Karpas-422 (cell line): Measurements from ENCODE around the gene AMIGO3. TPM values are rescaled to one million over a fixed set of nuclear protein-coding genes. Genes with fewer than 3 reads are reported as not detected.
A peak's percentile ranks its signal among the peaks of the same experiment; 100 is the strongest.

Experiments
- DNase-seq: peaks from one replicate; pipeline ENCODE4 v3.0.0-alpha.2; 2015
- H2AFZ ChIP-seq: fragments of 200-600 bp; sonication (generic); 2 replicates; pipeline ENCODE4 v1.6.1; 2014; ENCODE audit warnings: antibody characterized with exemption, low read length, mixed read lengths
- H3K27ac ChIP-seq: fragments of 200-600 bp; sonication (generic); 2 replicates; pipeline ENCODE4 v1.5.1; 2014; ENCODE audit warnings: mild to moderate bottlenecking, low read length, moderate library complexity
- H3K27me3 ChIP-seq: fragments of 200-600 bp; sonication (generic); 2 replicates; pipeline ENCODE4 v1.6.1; 2014; ENCODE audit warnings: low read length, mixed read lengths
- H3K36me3 ChIP-seq: fragments of 200-600 bp; sonication (generic); 2 replicates; pipeline ENCODE4 v1.6.1; 2014; ENCODE audit warnings: low read length, mixed read lengths; ENCODE audit not compliant: insufficient read depth
- H3K4me1 ChIP-seq: fragments of 200-600 bp; sonication (generic); 2 replicates; pipeline ENCODE4 v1.6.1; 2014; ENCODE audit warnings: mild to moderate bottlenecking, low read length, mixed read lengths
- H3K4me2 ChIP-seq: fragments of 200-600 bp; sonication (generic); 2 replicates; pipeline ENCODE4 v1.6.1; 2014; ENCODE audit warnings: low read length, low read depth, mild to moderate bottlenecking; ENCODE audit not compliant: poor library complexity, severe bottlenecking
- H3K4me3 ChIP-seq: fragments of 200-600 bp; sonication (generic); 2 replicates; pipeline ENCODE4 v1.5.1; 2014; ENCODE audit warnings: mild to moderate bottlenecking, antibody characterized with exemption, low read length, mixed read lengths
- H3K79me2 ChIP-seq: fragments of 200-600 bp; sonication (generic); 2 replicates; pipeline ENCODE4 v1.6.1; 2014; ENCODE audit warnings: mild to moderate bottlenecking, low read length, mixed read lengths
- H3K9ac ChIP-seq: fragments of 200-600 bp; sonication (generic); 2 replicates; pipeline ENCODE4 v1.6.0; 2014; ENCODE audit warnings: low read length
- H3K9me2 ChIP-seq: fragments of 200-600 bp; sonication (generic), shearing (Covaris generic); replicated peaks from 2 replicates; pipeline ENCODE4 v1.6.0; 2014; ENCODE audit warnings: mild to moderate bottlenecking, low read length, moderate library complexity; ENCODE audit not compliant: insufficient read depth
- H3K9me3 ChIP-seq: fragments of 300-700, 200-600 bp; sonication (generic); 2 replicates; pipeline ENCODE4 v1.6.1; 2014; ENCODE audit warnings: low read length, mixed read lengths
- H4K20me1 ChIP-seq: fragments of 200-600 bp; sonication (generic); 2 replicates; pipeline ENCODE4 v1.6.1; 2014; ENCODE audit warnings: mild to moderate bottlenecking, antibody characterized with exemption, low read length, low read depth; ENCODE audit not compliant: insufficient read depth
- total RNA-seq: library from RNA; depleted of rRNA; stranded (reverse); fragments of >200 nt; shearing (Covaris generic); gene quantifications from 2 replicates; pipeline ENCODE4 v1.2.3, GENCODE V29; 2014; ENCODE audit warnings: low replicate concordance; rRNA removed

AMIGO3 gene
- 3.8 TPM in 1 of 2 replicates, not detected in the other for total RNA-seq

DNA sequence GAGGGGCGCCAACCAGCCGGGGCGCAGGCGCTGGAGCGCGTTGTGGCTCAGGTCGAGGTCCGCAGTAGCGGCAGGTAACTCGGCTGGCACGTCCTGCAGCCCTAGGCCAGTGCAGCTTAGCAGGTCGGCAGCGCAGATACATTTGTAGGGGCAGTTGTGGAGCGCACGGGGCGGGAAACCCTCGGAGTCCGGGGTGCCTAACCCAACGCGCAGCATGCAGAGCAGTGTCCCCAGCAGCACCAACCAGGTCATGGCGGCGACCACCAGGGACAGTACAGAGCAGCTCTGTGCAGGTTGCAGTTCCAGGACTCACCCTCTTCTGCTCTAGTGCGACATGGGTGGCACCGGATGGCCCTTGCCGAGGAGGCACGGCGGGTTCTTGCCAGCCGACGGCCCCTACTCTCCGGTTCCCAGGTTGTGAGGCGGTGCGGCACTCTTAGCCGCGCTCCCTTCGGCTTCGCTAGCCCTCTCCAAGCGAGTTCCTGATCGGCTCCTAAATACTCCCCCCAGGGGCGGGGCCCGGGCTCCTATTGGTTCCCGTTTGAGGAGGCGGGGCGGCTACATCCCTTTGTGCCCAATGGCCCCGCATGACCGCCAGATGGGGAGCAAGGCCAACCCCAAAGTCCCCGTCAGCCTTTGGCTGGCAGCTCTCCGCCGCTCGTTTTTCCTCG is at the start of gene AMIGO3:
AMIGO3 (minus strand) TSS at position 471 of the 671 bp plus-strand sequence; CDS start at position 252, 219 bp downstream.
- H3K4me2 ChIP-seq, result peak within 1 kb of the TSS; percentile 63
- H3K27ac ChIP-seq, result no peak within 1 kb of the TSS
- peaks cover 12% of the 10 kb centered on the region for H3K79me2 ChIP-seq
- peak within 1 kb of the TSS; percentile 30; the same call in 1 of the 2 replicates for H3K4me3 ChIP-seq
- H3K36me3 ChIP-seq, result peaks cover 15% of the 10 kb centered on the region; the same call in 1 of the 2 replicates
- H3K4me1 ChIP-seq, result peaks cover 22% of the 10 kb centered on the region
- H3K27me3 ChIP-seq, result no peaks in the 10 kb centered on the region
- peaks cover 5% of the 10 kb centered on the region; the same call in 1 of the 2 replicates for H4K20me1 ChIP-seq
- no peak within 1 kb of the TSS for H2AFZ ChIP-seq
- peak; percentile 97 for DNase-seq
- H3K9me3 ChIP-seq, result no peaks in the 10 kb centered on the region
- peak within 1 kb of the TSS; percentile 41 for H3K9ac ChIP-seq
- H3K9me2 ChIP-seq, result no peaks in the 10 kb centered on the region

DNA sequence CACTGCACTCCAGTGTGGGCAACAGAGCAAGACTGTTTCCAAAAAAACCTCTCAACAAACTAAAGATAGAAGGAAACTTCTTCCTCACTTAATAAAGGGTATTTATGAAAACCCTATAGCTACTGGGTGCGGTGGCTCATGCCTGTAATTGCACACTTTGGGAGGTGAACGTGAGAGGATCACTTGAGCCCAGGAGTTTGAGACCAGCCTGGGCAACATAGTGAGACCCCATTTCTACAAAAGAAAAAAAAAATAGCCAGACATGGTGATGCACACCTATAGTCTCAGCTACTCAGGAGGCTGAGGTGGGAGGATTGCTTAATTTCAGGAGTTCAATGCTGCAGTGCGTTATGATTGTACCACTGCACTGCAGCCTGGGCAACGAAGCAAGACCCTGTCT is 44.5 kb upstream of the AMIGO3 start:
- Histone ChIP-seq H3K9me3 (no peaks in the 10 kb centered on the region), H3K4me3 (no peak overlapping the region), H2AFZ (no peak overlapping the region), H3K79me2 (peaks cover 85% of the 10 kb centered on the region), H3K4me2 (no peak overlapping the region), H3K9ac (no peak overlapping the region), H3K36me3 (no peaks in the 10 kb centered on the region; the same call in 1 of the 2 replicates), H3K9me2 (no peaks in the 10 kb centered on the region), H4K20me1 (no peaks in the 10 kb centered on the region), H3K27me3 (no peaks in the 10 kb centered on the region), H3K4me1 (peaks cover 8% of the 10 kb centered on the region), H3K27ac (no peak overlapping the region)
- no peak for DNase-seq

- no peaks in the 10 kb centered on the region for H3K36me3 ChIP-seq
- H3K9ac ChIP-seq, result no peak overlapping the region
- no peak overlapping the region for H3K4me3 ChIP-seq
- H4K20me1 ChIP-seq, result no peaks in the 10 kb centered on the region
- H3K4me1 ChIP-seq, result no peaks in the 10 kb centered on the region
- H2AFZ ChIP-seq, result no peak overlapping the region
- no peaks in the 10 kb centered on the region for H3K9me2 ChIP-seq
- H3K9me3 ChIP-seq, result no peaks in the 10 kb centered on the region
- DNase-seq, result no peak
- H3K79me2 ChIP-seq, result peaks cover 85% of the 10 kb centered on the region
- H3K27ac ChIP-seq, result no peak overlapping the region
- no peak overlapping the region for H3K4me2 ChIP-seq
- H3K27me3 ChIP-seq, result no peaks in the 10 kb centered on the region
Measured at GRCh38 chr3:49761661-49762060, 42.2 kb upstream of the AMIGO3 start.

GRCh38 chr3:49759226-49759625 is 39.7 kb upstream of the AMIGO3 start:
- H3K4me3 ChIP-seq, result no peak overlapping the region
- no peak overlapping the region for H3K9ac ChIP-seq
- H3K27ac ChIP-seq, result no peak overlapping the region
- no peak overlapping the region for H3K4me2 ChIP-seq
- no peak for DNase-seq
- no peaks in the 10 kb centered on the region for H3K27me3 ChIP-seq
- H3K36me3 ChIP-seq, result no peaks in the 10 kb centered on the region
- H2AFZ ChIP-seq, result no peak overlapping the region
- H3K9me3 ChIP-seq, result no peaks in the 10 kb centered on the region
- peaks cover 86% of the 10 kb centered on the region for H3K79me2 ChIP-seq
- H3K9me2 ChIP-seq, result no peaks in the 10 kb centered on the region
- H4K20me1 ChIP-seq, result no peaks in the 10 kb centered on the region
- no peaks in the 10 kb centered on the region for H3K4me1 ChIP-seq

DNA sequence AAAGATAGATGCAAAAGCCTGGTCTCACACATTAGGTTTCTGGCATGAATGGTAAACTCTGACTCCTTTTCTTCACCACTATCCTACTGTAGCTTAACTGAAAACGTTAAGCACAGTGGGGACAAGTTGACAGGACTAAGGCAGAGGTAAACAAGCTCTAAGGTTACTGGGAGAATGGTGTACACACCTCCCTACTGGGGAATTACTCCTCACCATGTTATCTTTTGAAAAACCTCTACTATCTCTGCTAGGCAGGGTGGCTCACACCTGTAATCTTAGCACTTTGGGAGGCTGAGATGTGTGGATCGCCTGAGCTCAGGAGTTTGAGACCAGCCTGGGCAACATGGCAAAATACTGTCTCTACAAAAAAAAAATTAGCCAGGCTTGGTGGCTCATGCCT is 37.7 kb upstream of the AMIGO3 start:
- H3K9me3 ChIP-seq, result no peaks in the 10 kb centered on the region
- no peaks in the 10 kb centered on the region for H3K36me3 ChIP-seq
- H3K9ac ChIP-seq, result no peak overlapping the region
- H3K27me3 ChIP-seq, result no peaks in the 10 kb centered on the region
- H3K4me2 ChIP-seq, result no peak overlapping the region
- H3K4me1 ChIP-seq, result no peaks in the 10 kb centered on the region
- H3K27ac ChIP-seq, result no peak overlapping the region
- DNase-seq, result no peak
- H2AFZ ChIP-seq, result no peak overlapping the region
- no peaks in the 10 kb centered on the region for H3K9me2 ChIP-seq
- H4K20me1 ChIP-seq, result no peaks in the 10 kb centered on the region
- H3K79me2 ChIP-seq, result peaks cover 90% of the 10 kb centered on the region
- H3K4me3 ChIP-seq, result no peak overlapping the region

DNA sequence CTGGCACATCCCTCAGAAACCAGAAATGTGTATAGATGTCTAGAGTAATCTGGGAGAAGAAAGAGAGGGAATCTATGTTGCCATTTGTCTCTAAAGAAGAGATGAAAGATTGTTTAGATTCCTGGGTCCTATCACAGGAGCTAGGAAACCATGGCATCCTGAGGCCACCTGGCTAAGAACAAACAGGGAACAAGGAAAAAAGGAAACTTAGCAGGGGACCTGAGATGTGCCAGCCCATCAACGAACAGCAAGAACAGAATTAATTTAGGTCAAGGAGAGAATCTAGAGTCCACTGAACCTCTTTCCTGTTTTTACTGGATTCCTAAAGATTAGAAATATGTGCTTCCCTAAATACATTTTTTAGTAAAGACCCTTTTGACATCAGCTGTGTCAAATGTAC is 36.6 kb upstream of the AMIGO3 start:
- Histone ChIP-seq H3K79me2 (peaks cover 92% of the 10 kb centered on the region), H3K9ac (no peak overlapping the region)
- DNase-seq, result no peak

GRCh38 chr3:49754536-49754935 is 35.1 kb upstream of the AMIGO3 start:
- H3K4me2 ChIP-seq, result no peak overlapping the region
- no peak overlapping the region for H3K4me3 ChIP-seq
- no peaks in the 10 kb centered on the region for H3K9me2 ChIP-seq
- no peak for DNase-seq
- H3K9me3 ChIP-seq, result no peaks in the 10 kb centered on the region
- no peak overlapping the region for H3K9ac ChIP-seq
- no peaks in the 10 kb centered on the region for H3K36me3 ChIP-seq
- no peaks in the 10 kb centered on the region for H3K27me3 ChIP-seq
- no peak overlapping the region for H2AFZ ChIP-seq
- H3K79me2 ChIP-seq, result peaks cover 93% of the 10 kb centered on the region
- H3K27ac ChIP-seq, result no peak overlapping the region
- H3K4me1 ChIP-seq, result peaks cover 4% of the 10 kb centered on the region; the same call in 1 of the 2 replicates
- no peaks in the 10 kb centered on the region for H4K20me1 ChIP-seq

More for the DNA sequence above, 36.6 kb upstream of the AMIGO3 start:
- H3K4me3 ChIP-seq, result no peak overlapping the region
- no peaks in the 10 kb centered on the region for H3K4me1 ChIP-seq
- no peaks in the 10 kb centered on the region for H4K20me1 ChIP-seq
- no peaks in the 10 kb centered on the region for H3K9me2 ChIP-seq
- H3K9me3 ChIP-seq, result no peaks in the 10 kb centered on the region
- no peak overlapping the region for H3K27ac ChIP-seq
- no peaks in the 10 kb centered on the region for H3K36me3 ChIP-seq
- no peaks in the 10 kb centered on the region for H3K27me3 ChIP-seq
- no peak overlapping the region for H3K4me2 ChIP-seq
- H2AFZ ChIP-seq, result no peak overlapping the region

GRCh38 chr3:49751501-49751900 is 32.0 kb upstream of the AMIGO3 start:
- H3K36me3 ChIP-seq, result peaks cover 4% of the 10 kb centered on the region; the same call in 1 of the 2 replicates
- H3K9me2 ChIP-seq, result no peaks in the 10 kb centered on the region
- no peaks in the 10 kb centered on the region for H3K9me3 ChIP-seq
- no peaks in the 10 kb centered on the region for H3K27me3 ChIP-seq
- no peak overlapping the region for H3K4me2 ChIP-seq
- no peak overlapping the region for H3K9ac ChIP-seq
- no peak overlapping the region for H3K27ac ChIP-seq
- peaks cover 9% of the 10 kb centered on the region for H3K4me1 ChIP-seq
- no peaks in the 10 kb centered on the region for H4K20me1 ChIP-seq
- DNase-seq, result no peak
- H2AFZ ChIP-seq, result no peak overlapping the region
- no peak overlapping the region for H3K4me3 ChIP-seq
- H3K79me2 ChIP-seq, result peaks cover 88% of the 10 kb centered on the region
